ENCODE results near the gene AKAP8. TPM values are rescaled to one million over a fixed set of nuclear protein-coding genes. Genes with fewer than 3 reads are reported as not detected.

The AKAP8 gene
- total RNA-seq, 4 donors from 2014 or later, result 26.4 to 58.5 (median 55.9) TPM

- 61 to 68% methylated on average over 6 of the region's 6 CpGs for WGBS, 2 donors
- no peaks in the 10 kb centered on the region for H3K9me3 ChIP-seq
- no peak for DNase-seq (ENCODE audit: low spot score in 2 of 2)
- peaks cover 0 to 26% (median 18%) of the 10 kb centered on the region in 4 donors for H3K4me1 ChIP-seq
- no peak overlapping the region for H3K4me3 ChIP-seq
- peak overlapping the region in 2 of 4 donors; percentile 15 to 98 for H3K27ac ChIP-seq
- no peak for TF ChIP-seq EP300 (IDR thresholded peaks at IDR 0.05)
- no peak for TF ChIP-seq POLR2A (IDR thresholded peaks at IDR 0.05)
- no peak for TF ChIP-seq CTCF (IDR thresholded peaks at IDR 0.05)
- H3K36me3 ChIP-seq, result no peaks in the 10 kb centered on the region
- no peaks in the 10 kb centered on the region for H3K27me3 ChIP-seq
These were observed 2.3 kb upstream of the AKAP8 start for GRCh38 chr19:15381864-15382263.

GRCh38 chr19:15381429-15381828 lies 1.8 kb upstream of the AKAP8 start:
- Histone ChIP-seq H3K27ac (peak overlapping the region in 2 of 4 donors; percentile 15 to 98), H3K9me3 (no peaks in the 10 kb centered on the region), H3K36me3 (no peaks in the 10 kb centered on the region), H3K27me3 (no peaks in the 10 kb centered on the region), H3K4me3 (no peak overlapping the region), H3K4me1 (peaks cover 0 to 29% (median 19%) of the 10 kb centered on the region in 4 donors)
- no peak for TF ChIP-seq POLR2A (IDR thresholded peaks at IDR 0.05)
- no peak for TF ChIP-seq EP300 (IDR thresholded peaks at IDR 0.05)
- TF ChIP-seq CTCF (IDR thresholded peaks at IDR 0.05), result no peak
- WGBS, 2 donors, result 60 to 69% methylated on average over 2 of the region's 2 CpGs
- DNase-seq (ENCODE audit: low spot score in 2 of 2), result no peak

GRCh38 chr19:15379999-15380647 lies 536 bp upstream of the AKAP8 start:
- DNase-seq (ENCODE audit: low spot score in 2 of 2), result no peak
- Histone ChIP-seq H3K4me1 (peaks cover 0 to 42% (median 29%) of the 10 kb centered on the region in 4 donors), H3K36me3 (no peaks in the 10 kb centered on the region), H3K27me3 (no peaks in the 10 kb centered on the region), H3K4me3 (peak overlapping the region; percentile 53 to 96 (median 84)), H3K9me3 (no peaks in the 10 kb centered on the region), H3K27ac (peak overlapping the region; percentile 86 to 98 (median 97))
- 2 to 4% methylated on average over 12 to 23 of the region's 56 CpGs for WGBS, 2 donors
- TF ChIP-seq POLR2A (IDR thresholded peaks at IDR 0.05), result no peak
- no peak for TF ChIP-seq EP300 (IDR thresholded peaks at IDR 0.05)
- no peak for TF ChIP-seq CTCF (IDR thresholded peaks at IDR 0.05)

- WGBS, 2 donors, result 0% methylated on average over 14 to 22 of the region's 22 CpGs
- H3K4me1 ChIP-seq, result peaks cover 0 to 58% (median 42%) of the 10 kb centered on the region in 4 donors
- peak overlapping the region; percentile 74 to 99 (median 96) for H3K4me3 ChIP-seq
- no peaks in the 10 kb centered on the region for H3K27me3 ChIP-seq
- H3K9me3 ChIP-seq, result no peaks in the 10 kb centered on the region
- no peak for TF ChIP-seq CTCF (IDR thresholded peaks at IDR 0.05)
- no peak for TF ChIP-seq EP300 (IDR thresholded peaks at IDR 0.05)
- TF ChIP-seq POLR2A (IDR thresholded peaks at IDR 0.05), result no peak
- peaks cover 0 to 6% (median 2%) of the 10 kb centered on the region in 3 donors for H3K36me3 ChIP-seq
- peak overlapping the region; percentile 86 to 98 (median 97) for H3K27ac ChIP-seq
- peak in 1 of 2 donors; percentile 30 for DNase-seq (ENCODE audit: low spot score in 2 of 2)
These were observed 979 bp downstream of the AKAP8 start for GRCh38 chr19:15378534-15379082.

- Histone ChIP-seq H3K4me3 (peak overlapping the region in 1 of 4 donors; percentile 6), H3K9me3 (no peaks in the 10 kb centered on the region), H3K27me3 (no peaks in the 10 kb centered on the region), H3K36me3 (peaks cover 5 to 42% (median 26%) of the 10 kb centered on the region in 3 donors), H3K27ac (peak overlapping the region; percentile 23 to 79 (median 70)), H3K4me1 (peaks cover 0 to 56% (median 41%) of the 10 kb centered on the region in 4 donors)
- WGBS, 2 donors, result 15 to 28% methylated on average over 12 to 19 of the region's 24 CpGs
- no peak for TF ChIP-seq CTCF (IDR thresholded peaks at IDR 0.05)
- peak in 1 of 2 donors; percentile 50 for TF ChIP-seq EP300 (IDR thresholded peaks at IDR 0.05)
- no peak for TF ChIP-seq POLR2A (IDR thresholded peaks at IDR 0.05)
- no peak for DNase-seq (ENCODE audit: low spot score in 2 of 2)
These were observed 4.7 kb downstream of the AKAP8 start for GRCh38 chr19:15374796-15375440.

All from tibial nerve (tissue), 4 donors.